Measurements from ENCODE around the gene NTM.

DNA sequence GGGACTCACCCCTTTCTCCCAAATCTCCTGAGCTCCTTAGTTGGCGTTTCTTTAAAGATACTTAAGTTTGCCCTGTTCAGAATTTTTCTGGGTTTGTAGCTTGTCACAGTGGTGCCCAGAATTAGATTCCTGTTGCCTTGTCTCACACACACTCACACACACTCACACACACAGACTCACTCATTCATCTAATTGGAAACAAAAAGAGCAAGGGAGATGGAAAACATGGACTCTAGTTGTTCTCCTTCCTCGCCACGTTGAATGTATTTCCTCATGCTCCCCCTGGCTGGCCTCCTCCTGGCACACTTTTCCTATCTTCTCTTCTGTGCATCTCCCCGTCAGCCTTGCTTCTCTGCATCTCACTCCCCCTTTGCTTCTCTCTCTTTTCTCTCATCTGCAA lies 752.3 kb downstream of the NTM start:
- TF ChIP-seq CTCF (conservative IDR thresholded peaks at IDR 0.05; ENCODE audit: low read depth, low read length) (no peak), EZH2 (IDR thresholded peaks at IDR 0.05; ENCODE audit: borderline replicate concordance, low read depth, low read length, poor library complexity, severe bottlenecking) (no peak)
